IMR-90 (cell line): ENCODE measurements around the gene HSPA6. TPM values are rescaled to one million over a fixed set of nuclear protein-coding genes. Genes with fewer than 3 reads are reported as not detected.
"Not testable (repeated sequence)": the region's sequence is repeated elsewhere in the genome, so short reads cannot be mapped to it uniquely, and the experiment has no call there.

ENCODE experiments used
- ATAC-seq: fragments of 200-7000 bp; cut with Tn5 transposase; 2 replicates; pipeline ENCODE4 v1.9.1; 2020; ENCODE audit warnings: low read depth, mild to moderate bottlenecking, moderate library complexity
- BruUV-seq: library from RNA; stranded (reverse); fragments of 400-500 nt; replicated peaks from 2 replicates; lab custom pipeline; 2021; lab: Mats Ljungman, UMichigan
- CTCF ChIA-PET: fragments of 300-600 bp; formaldehyde crosslinking; extraction: SDS; loops from one replicate; lab custom pipeline; 2021; ENCODE audit warnings: antibody characterized with exemption; lab: Yijun Ruan, JAX
- POLR2A ChIA-PET: fragments of 300-600 bp; sonication (Branson Sonifier 250); formaldehyde crosslinking; loops from one replicate; lab custom pipeline; 2022; ENCODE audit warnings: antibody characterized with exemption; ENCODE audit not compliant: unreplicated experiment; lab: Charles Lee
- DNase-seq: peaks from one replicate; pipeline ENCODE4 v3.0.0; 2013
- H2AFZ ChIP-seq: replicated peaks from 2 replicates; pipeline ENCODE3; 2013; ENCODE audit warnings: low read length, mild to moderate bottlenecking; ENCODE audit not compliant: poor library complexity
- H2AK5ac ChIP-seq: 2 replicates; pipeline ENCODE4 v1.6.1; 2013; ENCODE audit warnings: low read depth, low read length, inconsistent platforms
- H2AK9ac ChIP-seq: replicated peaks from 2 replicates; pipeline ENCODE3; 2013; ENCODE audit warnings: mild to moderate bottlenecking, low read depth, low read length, moderate library complexity; ENCODE audit not compliant: poor library complexity
- H2BK120ac ChIP-seq: 2 replicates; pipeline ENCODE4 v1.6.1; 2013; ENCODE audit warnings: low read depth, low read length, inconsistent platforms
- H2BK15ac ChIP-seq: 3 replicates; pipeline ENCODE4 v1.6.1; 2013; ENCODE audit warnings: low read depth, low read length, inconsistent platforms
- H2BK20ac ChIP-seq: 2 replicates; pipeline ENCODE4 v1.6.1; 2013; ENCODE audit warnings: low read depth, mild to moderate bottlenecking, inconsistent platforms, low read length, moderate library complexity
- H2BK5ac ChIP-seq: 2 replicates; pipeline ENCODE4 v1.6.1; 2013; ENCODE audit warnings: mild to moderate bottlenecking, low read depth, low read length, inconsistent platforms; ENCODE audit not compliant: poor library complexity, severe bottlenecking
- H3K14ac ChIP-seq: replicated peaks from 2 replicates; pipeline ENCODE4 v1.6.1; 2013; ENCODE audit warnings: low read depth, low read length, inconsistent platforms
- H3K18ac ChIP-seq: 2 replicates; pipeline ENCODE4 v1.6.1; 2013; ENCODE audit warnings: low read depth, low read length, control low read depth
- H3K23ac ChIP-seq: 2 replicates; pipeline ENCODE4 v1.6.1; 2013; ENCODE audit warnings: low read depth, low read length, inconsistent platforms
- H3K27ac ChIP-seq: 2 replicates; pipeline ENCODE4 v1.5.1; 2013; ENCODE audit warnings: mild to moderate bottlenecking, control low read depth, low read length; ENCODE audit not compliant: insufficient read depth
- H3K27me3 ChIP-seq: 2 replicates; pipeline ENCODE4 v1.6.1; 2013; ENCODE audit warnings: low read length; ENCODE audit not compliant: control insufficient read depth, insufficient read depth
- H3K36me3 ChIP-seq: 2 replicates; pipeline ENCODE4 v1.6.1; 2013; ENCODE audit warnings: low read length, mixed read lengths; ENCODE audit not compliant: control insufficient read depth, insufficient read depth
- H3K4ac ChIP-seq: 2 replicates; pipeline ENCODE4 v1.6.1; 2013; ENCODE audit warnings: low read depth, low read length, inconsistent platforms
- H3K4me1 ChIP-seq: 2 replicates; pipeline ENCODE4 v1.6.1; 2013; ENCODE audit warnings: low read length, mixed read lengths; ENCODE audit not compliant: control insufficient read depth, insufficient read depth
- H3K4me2 ChIP-seq: 2 replicates; pipeline ENCODE4 v1.6.1; 2013; ENCODE audit warnings: low read depth, mild to moderate bottlenecking, control low read depth, low read length, moderate library complexity
- H3K4me3 ChIP-seq: 2 replicates; pipeline ENCODE4 v1.5.1; 2013; ENCODE audit warnings: low read depth, mild to moderate bottlenecking, control low read depth, low read length, moderate library complexity; ENCODE audit not compliant: insufficient read depth
- H3K56ac ChIP-seq: 2 replicates; pipeline ENCODE4 v1.6.1; 2013; ENCODE audit warnings: low read length, inconsistent platforms; ENCODE audit not compliant: insufficient read depth; ENCODE audit errors: extremely low read depth
- H3K79me1 ChIP-seq, 2 experiments: 2 replicates each; pipeline ENCODE4 v1.6.1; 2013; ENCODE audit warnings: low read length in 2 of 2, inconsistent platforms in 1 of 2, low read depth in 1 of 2
- H3K9ac ChIP-seq: 2 replicates; pipeline ENCODE4 v1.6.1; 2013; ENCODE audit warnings: low read depth, low read length, control low read depth
- H3K9me1 ChIP-seq: 2 replicates; pipeline ENCODE4 v1.6.1; 2013; ENCODE audit warnings: low read length, inconsistent platforms; ENCODE audit not compliant: insufficient read depth
- H3K9me3 ChIP-seq: 2 replicates; pipeline ENCODE4 v1.6.1; 2013; ENCODE audit warnings: low read length; ENCODE audit not compliant: control insufficient read depth, insufficient read depth
- H4K20me1 ChIP-seq: 2 replicates; pipeline ENCODE4 v1.6.1; 2013; ENCODE audit warnings: low read length, inconsistent platforms; ENCODE audit not compliant: insufficient read depth
- H4K5ac ChIP-seq: 2 replicates; pipeline ENCODE4 v1.6.1; 2013; ENCODE audit warnings: mild to moderate bottlenecking, low read depth, low read length, control low read depth
- H4K8ac ChIP-seq, 2 experiments: 2 replicates each; pipeline ENCODE4 v1.6.1; 2013; ENCODE audit warnings: low read depth in 2 of 2, low read length in 2 of 2, control low read depth in 1 of 2, inconsistent platforms in 1 of 2
- H4K91ac ChIP-seq: 2 replicates; pipeline ENCODE4 v1.6.1; 2013; ENCODE audit warnings: low read depth, low read length, inconsistent platforms; ENCODE audit not compliant: insufficient read depth
- WGBS, 2 experiments: methylation state at CpG; one replicate each; pipeline versions ENCODE4 v1.1.5 to v1.1.7; 2013; ENCODE audit warnings: missing lambda C conversion rate in 2 of 2; ENCODE audit not compliant: insufficient read length in 1 of 2; ENCODE audit errors: extremely low coverage in 2 of 2; 5-methylcytosine and 5-hydroxymethylcytosine counted together
- dilution Hi-C: fragments of 300-500 bp; cut with HindIII; formaldehyde crosslinking; loops from one replicate; pipeline ENCODE4 v1.14.3; 2018; ENCODE audit warnings: low sequenced_read_pairs; ENCODE audit not compliant: unreplicated experiment
- in situ Hi-C: fragments of 300-500 bp; cut with MboI; formaldehyde crosslinking; loops from 3 replicates; pipeline ENCODE4 v1.14.3; 2019; ENCODE audit warnings: low sequenced_read_pairs, inconsistent platforms, mixed read lengths
- intact Hi-C: fragments of 100-400 bp; cut with micrococcal nuclease; formaldehyde crosslinking; loops from 2 replicates; pipeline ENCODE4 v1.10.0; 2022
- polyA plus RNA-seq, 3 experiments: library from polyadenylated mRNA; depleted of rRNA; stranded (reverse); fragments of >200 nt; gene quantifications; 2 replicates each; pipeline ENCODE4 v1.2.3, GENCODE V29; 2012; ENCODE audit warnings: low replicate concordance in 1 of 3
- total RNA-seq: library from RNA; depleted of rRNA; stranded (reverse); fragments of >200 nt; gene quantifications from 2 replicates; pipeline ENCODE4 v1.2.3, GENCODE V29; 2012

The HSPA6 gene
- total and polyA plus RNA-seq, 2 of the 4 experiments (the other 2 are of a cell fraction), result 0.54 to 0.67 TPM

- dilution Hi-C loops, H3K14ac ChIP-seq, H4K8ac ChIP-seq, DNase-seq, BruUV-seq, H3K23ac ChIP-seq, in situ Hi-C loops, H2BK5ac ChIP-seq, POLR2A ChIA-PET, H4K5ac ChIP-seq, H2AK5ac ChIP-seq, H4K91ac ChIP-seq, CTCF ChIA-PET, H3K4me3 ChIP-seq, ATAC-seq, H3K9ac ChIP-seq, H3K9me3 ChIP-seq, H2AK9ac ChIP-seq, H3K79me1 ChIP-seq, H2BK15ac ChIP-seq, H3K4ac ChIP-seq, H2BK20ac ChIP-seq, H3K27ac ChIP-seq, H2BK120ac ChIP-seq, H3K4me1 ChIP-seq, H3K18ac ChIP-seq, H3K36me3 ChIP-seq, H3K9me1 ChIP-seq, H3K27me3 ChIP-seq, H3K56ac ChIP-seq, H4K20me1 ChIP-seq: not testable (repeated sequence)
- intact Hi-C loops, result loop anchor here (1.0 kb wide), 1 partner anchor 7 kb away; no protein-coding TSS in a partner anchor
- WGBS, 2 experiments, result no CpG with 5 or more reads among the region's 16 CpGs
- Histone ChIP-seq H2AFZ (peak overlapping the region; percentile 56), H3K4me2 (peak overlapping the region; percentile 53)
Observed at GRCh38 chr1:161532644-161533567, 8.6 kb downstream of the HSPA6 start.

GRCh38 chr1:161537068-161537669, 12.8 kb downstream of the HSPA6 start:
- H3K4me2 ChIP-seq, H4K20me1 ChIP-seq, H4K5ac ChIP-seq, H3K4ac ChIP-seq, H2BK20ac ChIP-seq, H3K14ac ChIP-seq, ATAC-seq, H3K79me1 ChIP-seq, in situ Hi-C loops, H3K18ac ChIP-seq, H3K4me3 ChIP-seq, CTCF ChIA-PET, H3K9me3 ChIP-seq, POLR2A ChIA-PET, intact Hi-C loops, H3K27me3 ChIP-seq, H4K8ac ChIP-seq, H3K9ac ChIP-seq, H3K27ac ChIP-seq, H4K91ac ChIP-seq, DNase-seq, H3K56ac ChIP-seq, H3K36me3 ChIP-seq, dilution Hi-C loops, H2AK9ac ChIP-seq, H3K4me1 ChIP-seq, H3K23ac ChIP-seq, H2AFZ ChIP-seq, H3K9me1 ChIP-seq, H2AK5ac ChIP-seq, H2BK120ac ChIP-seq, H2BK5ac ChIP-seq, BruUV-seq, H2BK15ac ChIP-seq: not testable (repeated sequence)
- no CpG with 5 or more reads among the region's 7 CpGs for WGBS, 2 experiments
